Hematopoietic multipotent progenitor cell treated with erythropoietin and hydrocortisone succinate and interleukin-3 and kit ligand, for 4 days (in vitro differentiated cells): Measurements from ENCODE around the gene ZNF692.
A peak's percentile ranks its signal among the peaks of the same experiment; 100 is the strongest.
"Not testable (repeated sequence)": the region's sequence is repeated elsewhere in the genome, so short reads cannot be mapped to it uniquely, and the experiment has no call there.

Source experiments
- DNase-seq: peaks from one replicate; pipeline ENCODE4 v3.0.0-alpha.2; 2015

The ZNF692 gene

DNA sequence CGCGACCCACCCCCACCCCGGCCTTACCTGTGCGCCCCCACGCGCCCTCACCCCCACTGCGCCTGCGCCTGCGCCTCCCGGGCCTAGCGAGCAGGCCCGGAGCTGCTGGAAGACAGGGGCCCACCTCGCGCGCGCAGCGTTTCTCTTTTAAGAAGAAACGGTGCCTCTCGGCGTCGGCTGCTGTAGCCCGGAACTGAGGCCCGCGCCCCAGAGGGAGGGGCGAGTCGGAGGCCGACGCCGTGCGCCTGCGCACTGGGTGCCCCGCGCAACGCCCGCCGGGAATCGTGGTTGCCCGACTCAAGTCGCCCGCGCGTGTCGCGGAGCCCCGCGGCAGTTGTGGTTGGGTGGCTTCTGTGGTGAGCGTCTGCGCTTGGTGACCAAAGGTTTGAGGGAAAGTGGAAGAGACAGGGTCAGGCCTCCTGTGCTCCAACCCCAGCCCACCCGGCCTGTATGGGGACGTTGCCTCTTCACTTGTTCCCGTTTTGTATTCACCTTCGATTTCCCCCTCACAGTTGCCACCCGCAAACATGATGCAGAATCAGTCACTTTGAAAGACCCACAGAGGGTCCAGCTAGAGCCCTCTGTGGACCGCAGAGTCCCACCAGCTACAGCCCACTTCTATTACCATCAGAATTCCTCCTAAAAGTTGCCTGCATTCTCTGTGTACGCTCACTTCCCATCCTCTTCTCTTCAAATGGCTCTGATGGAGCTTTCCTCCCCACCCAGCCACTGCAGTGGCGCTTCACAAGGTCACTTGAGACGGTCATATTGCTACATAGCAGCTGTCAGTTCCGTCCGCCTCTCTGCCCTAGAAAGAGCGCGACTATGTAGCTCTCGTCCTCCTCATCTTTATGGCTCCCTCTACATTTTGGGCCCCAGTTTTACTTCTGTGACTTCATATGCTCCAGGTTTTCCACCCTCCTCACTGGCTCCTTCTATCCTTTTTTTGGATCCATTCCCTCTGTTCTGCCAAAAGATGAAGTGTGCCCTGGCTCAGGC, at the start of gene ZNF692:
TSS of gene ZNF692 (minus strand) at position 195 of the 999 bp plus-strand sequence. CDS start 776 bp downstream, outside the sequence.
- peak; percentile 99 for DNase-seq

DNA sequence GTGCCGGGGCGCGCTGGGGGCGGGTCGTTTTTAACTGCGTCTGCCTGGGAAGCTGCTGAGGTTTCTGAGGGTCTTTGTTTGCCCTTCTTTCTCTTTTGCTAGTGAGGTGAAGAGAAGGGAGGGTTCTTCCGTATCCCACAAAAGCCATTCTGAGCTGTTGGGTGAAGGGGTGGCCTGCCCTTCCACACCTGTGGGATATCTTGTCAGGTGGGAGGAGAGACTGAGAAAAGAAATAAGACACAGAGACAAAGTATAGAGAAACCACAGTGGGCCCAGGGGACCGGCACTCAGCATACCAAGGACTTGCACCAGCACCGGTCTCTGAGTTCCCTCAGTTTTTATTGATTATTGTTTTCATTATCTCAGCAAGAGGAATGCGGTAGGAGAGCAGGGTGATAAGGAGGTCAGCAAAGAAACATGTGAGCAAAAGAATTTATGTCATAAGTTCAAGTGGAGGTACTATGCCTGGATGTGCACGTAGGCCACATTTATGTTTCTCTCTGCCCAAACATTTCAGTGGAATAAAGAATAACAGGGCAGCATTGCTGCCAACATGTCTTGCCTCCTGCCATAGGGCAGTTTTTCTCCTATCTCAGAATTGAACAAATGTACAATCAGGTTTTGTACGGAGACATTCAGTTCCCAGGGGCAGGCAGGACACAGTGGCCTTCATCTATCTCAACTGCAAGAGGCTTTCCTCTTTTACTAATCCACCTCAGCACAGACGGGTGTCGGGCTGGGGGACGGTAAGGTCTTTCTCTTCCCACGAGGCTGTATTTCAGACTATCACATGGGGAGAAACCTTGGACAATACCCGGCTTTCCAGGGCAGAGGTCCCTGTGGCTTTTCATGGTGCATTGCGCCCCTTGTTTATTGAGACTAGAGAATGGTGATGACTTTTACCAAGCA, 48.1 kb upstream of the ZNF692 start:
- DNase-seq: no peak

DNA sequence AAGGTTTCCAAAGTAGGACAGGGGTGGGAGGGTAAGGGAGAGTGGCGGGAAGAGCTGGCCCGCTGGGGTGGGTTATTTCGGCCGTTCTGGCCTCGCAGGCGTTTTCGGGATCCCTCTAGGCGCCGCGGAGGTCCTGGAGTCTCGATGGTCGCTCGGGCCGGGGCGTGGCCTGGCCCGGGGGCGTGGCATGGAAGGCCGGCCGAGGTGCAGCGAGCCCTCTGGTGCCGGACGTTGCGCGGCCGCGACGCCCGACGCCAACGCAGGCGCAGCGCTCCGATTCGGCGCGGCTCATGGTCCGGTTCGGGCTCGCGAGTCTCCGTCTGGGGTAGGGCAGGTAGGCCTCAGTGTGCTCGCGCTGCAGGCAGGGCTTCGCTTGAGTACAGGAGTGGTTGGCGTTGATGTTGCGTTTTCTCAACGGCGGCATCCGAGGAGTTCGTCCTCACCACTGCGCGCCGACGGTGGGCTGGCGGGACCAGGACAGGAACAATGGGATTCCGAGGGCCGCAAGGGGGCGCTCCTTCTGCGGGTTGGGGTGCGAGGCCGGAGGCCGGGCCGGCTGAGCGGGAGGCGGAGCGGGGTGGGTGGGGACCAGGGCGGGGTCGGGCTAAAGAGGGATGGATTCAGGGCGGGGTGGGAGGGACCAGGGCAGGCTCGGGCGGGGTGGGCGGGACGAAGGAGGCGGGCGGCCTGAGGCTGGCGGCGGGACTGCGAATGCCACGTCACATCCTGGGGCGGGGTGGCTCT, 47.3 kb upstream of the ZNF692 start, which contains the start of gene PGBD2:
TSS of gene PGBD2 (plus strand) at position 227 of the 744 bp plus-strand sequence. CDS start 7,628 bp downstream, outside the sequence.
- peak; percentile 96 for DNase-seq

- DNase-seq: no peak
These were observed 46.8 kb upstream of the ZNF692 start for GRCh38 chr1:248905662-248906008.

GRCh38 chr1:248904437-248905216, 45.7 kb upstream of the ZNF692 start:
- no peak for DNase-seq

GRCh38 chr1:248901578-248901977, 42.7 kb upstream of the ZNF692 start:
- DNase-seq: peak; percentile 28

- no peak for DNase-seq
These were observed 41.8 kb upstream of the ZNF692 start for GRCh38 chr1:248900637-248901036.

GRCh38 chr1:248897412-248898337, 38.8 kb upstream of the ZNF692 start:
- DNase-seq: no peak

DNA sequence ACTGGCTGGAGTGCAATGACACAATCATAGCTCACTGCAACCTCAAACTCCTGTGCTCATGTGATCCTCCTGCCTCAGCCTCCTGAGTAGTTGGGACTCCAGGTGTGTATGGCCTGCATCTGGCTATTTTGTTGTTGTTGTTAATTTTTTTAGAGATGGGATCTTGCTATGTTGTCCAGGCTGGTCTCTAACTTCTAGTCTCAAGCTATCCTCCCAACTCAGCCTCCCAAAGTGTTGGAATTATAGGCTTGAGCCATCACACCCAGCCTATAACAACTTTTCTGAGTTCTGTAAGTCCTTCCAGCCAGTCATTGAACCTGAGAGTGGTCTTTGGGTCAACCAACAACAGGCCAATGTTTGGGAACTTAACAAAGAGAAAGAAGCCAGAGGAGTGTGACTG, 36.0 kb upstream of the ZNF692 start:
- DNase-seq: no peak

- DNase-seq: no peak
These were observed 33.7 kb upstream of the ZNF692 start for GRCh38 chr1:248892590-248892989.

GRCh38 chr1:248891758-248892157, 32.9 kb upstream of the ZNF692 start:
- DNase-seq: peak; percentile 34

DNA sequence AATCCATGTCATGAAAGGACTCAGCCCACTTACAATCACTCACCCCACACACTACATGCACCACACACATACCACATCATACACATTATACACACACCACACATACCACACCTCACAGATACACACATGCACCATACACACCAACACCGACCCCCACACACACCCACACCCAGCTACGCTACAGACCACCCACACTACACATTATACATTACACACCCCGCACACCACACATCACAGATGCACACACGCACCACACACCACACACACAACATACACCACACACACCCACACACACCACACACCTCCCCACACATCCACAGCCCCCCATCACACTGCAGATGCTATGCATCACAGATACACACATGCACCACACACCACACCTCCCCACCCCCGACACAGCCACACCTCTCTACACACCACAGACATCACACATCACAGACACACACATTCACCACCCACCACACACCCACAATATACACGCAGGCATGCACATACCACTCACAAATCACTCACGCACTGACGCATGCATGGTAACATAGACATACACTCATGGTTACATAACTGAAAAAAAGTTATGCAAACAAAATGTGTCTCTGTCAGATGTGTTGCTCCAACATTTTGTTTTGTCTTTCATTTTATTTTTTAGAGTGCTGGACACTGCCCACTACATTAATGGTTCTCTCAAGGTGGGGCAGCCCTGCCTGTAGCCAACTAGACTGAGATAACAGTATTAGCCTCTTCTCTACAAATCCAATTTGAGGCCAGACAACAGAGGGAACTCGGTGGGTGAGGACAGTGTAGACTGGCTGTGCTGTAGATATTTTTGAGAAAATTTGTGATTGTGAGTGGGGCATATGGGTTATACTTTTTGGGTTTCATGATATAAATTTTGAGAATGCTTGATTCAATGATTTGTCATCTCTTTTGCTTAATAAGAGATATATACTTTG, 31.9 kb upstream of the ZNF692 start:
- DNase-seq: peak; percentile 53

- DNase-seq: not testable (repeated sequence)
These were observed 31.0 kb upstream of the ZNF692 start for GRCh38 chr1:248889914-248890243.

DNA sequence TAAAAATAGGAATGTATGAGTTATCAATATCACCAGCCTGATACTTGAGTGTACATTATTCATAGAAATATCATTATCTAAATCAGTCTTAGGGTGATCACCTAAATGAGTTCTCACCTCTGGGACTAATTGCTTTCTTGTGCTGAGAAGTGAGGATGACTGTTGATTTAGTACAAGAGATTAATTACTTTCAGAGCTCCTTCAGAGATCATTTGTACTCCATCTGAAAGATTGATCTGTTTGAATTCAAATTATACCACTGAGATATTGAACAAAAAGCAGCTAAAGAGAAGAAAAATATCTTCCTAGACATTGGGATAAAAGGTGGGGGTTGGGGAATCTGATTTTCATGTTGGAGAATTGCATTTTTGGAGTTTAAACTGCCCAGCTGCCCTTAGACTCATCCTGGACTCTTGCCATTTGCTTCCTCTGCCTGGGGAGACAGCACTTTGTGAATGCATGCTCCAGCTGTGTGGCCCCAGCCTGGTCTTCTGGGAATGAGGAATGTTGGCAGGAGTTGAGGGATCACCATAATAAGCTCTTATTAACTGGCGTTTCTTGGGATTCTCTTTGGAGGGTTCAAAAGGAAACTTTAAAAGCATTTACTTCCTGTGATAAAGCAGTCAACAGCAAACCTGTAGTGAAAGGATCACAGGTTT, 27.5 kb upstream of the ZNF692 start:
- DNase-seq: no peak

DNA sequence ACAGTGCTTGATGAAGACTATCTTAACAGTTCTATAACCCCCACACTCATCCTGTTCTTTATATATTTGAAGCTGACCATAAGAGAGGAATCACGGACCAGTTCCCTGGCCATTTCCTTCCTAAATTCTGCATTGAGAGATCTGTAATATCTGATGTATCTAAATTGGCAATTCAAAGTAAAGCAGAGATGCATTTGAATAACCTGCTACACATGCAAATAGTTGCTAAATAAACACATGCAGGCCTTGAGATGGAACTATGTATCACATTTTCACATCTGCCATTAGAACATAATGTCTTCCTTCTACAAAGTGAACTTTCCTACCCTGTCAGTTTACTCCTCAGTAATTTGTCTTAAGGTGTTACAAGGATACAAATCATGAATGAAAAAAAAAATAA, 26.8 kb upstream of the ZNF692 start:
- DNase-seq: no peak

GRCh38 chr1:248884632-248885295, 25.9 kb upstream of the ZNF692 start:
- DNase-seq: peak; percentile 68

DNA sequence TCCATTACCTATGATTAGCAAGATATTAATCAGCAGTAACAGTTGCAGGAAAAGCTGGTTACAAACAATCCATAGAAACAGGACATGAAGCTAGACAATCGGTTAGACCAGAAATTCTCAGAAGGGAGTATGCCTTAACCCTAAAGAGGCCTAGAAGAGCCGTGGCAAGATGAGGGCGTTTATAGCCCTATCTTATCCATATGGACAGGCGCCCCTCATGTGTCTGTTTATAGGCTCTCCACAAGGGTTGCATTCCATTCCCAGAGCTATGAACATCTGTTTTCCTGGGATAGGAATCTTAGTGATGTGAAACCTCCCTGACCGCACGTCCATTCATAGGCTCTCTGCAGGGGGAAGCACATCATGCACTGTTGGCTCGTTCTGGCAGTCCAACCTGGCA, 23.5 kb upstream of the ZNF692 start:
- not testable (repeated sequence) for DNase-seq

GRCh38 chr1:248881261-248881660, 22.4 kb upstream of the ZNF692 start:
- no peak for DNase-seq
